OCI-LY1 (cell line): ENCODE results near the gene PTP4A2.

Source experiments
- H2AFZ ChIP-seq: fragments of 200-600 bp; sonication (generic), shearing (Covaris generic); 2 replicates; pipeline ENCODE4 v1.6.0; 2014; ENCODE audit warnings: antibody characterized with exemption, mild to moderate bottlenecking, low read length
- H3F3A ChIP-seq: fragments of 200-600 bp; sonication (generic), shearing (Covaris generic); 2 replicates; pipeline ENCODE4 v1.6.0; 2014; ENCODE audit warnings: mild to moderate bottlenecking, antibody characterized with exemption, low read length, moderate library complexity; ENCODE audit not compliant: insufficient read depth
- H3K27ac ChIP-seq: fragments of 200-600 bp; sonication (generic); 2 replicates; pipeline ENCODE4 v1.5.1; 2014; ENCODE audit warnings: low read length, mixed run types, mild to moderate bottlenecking, low read depth; ENCODE audit not compliant: poor library complexity, severe bottlenecking
- H3K27me3 ChIP-seq: fragments of 200-600 bp; sonication (generic); 2 replicates; pipeline ENCODE4 v1.6.0; 2014; ENCODE audit warnings: antibody characterized with exemption, mild to moderate bottlenecking, low read length, moderate library complexity; ENCODE audit not compliant: insufficient read depth
- H3K36me3 ChIP-seq: fragments of 200-600 bp; sonication (generic); 2 replicates; pipeline ENCODE4 v1.6.1; 2014; ENCODE audit warnings: mild to moderate bottlenecking, antibody characterized with exemption, low read length, moderate library complexity, mixed read lengths; ENCODE audit not compliant: insufficient read depth
- H3K4me1 ChIP-seq: fragments of 200-600 bp; sonication (generic); 2 replicates; pipeline ENCODE4 v1.5.1; 2014; ENCODE audit warnings: mild to moderate bottlenecking, low read length, moderate library complexity; ENCODE audit not compliant: insufficient read depth, severe bottlenecking
- H3K4me2 ChIP-seq: fragments of 200-600 bp; sonication (generic), shearing (Covaris generic); 2 replicates; pipeline ENCODE4 v1.6.1; 2014; ENCODE audit warnings: low read length
- H3K4me3 ChIP-seq: fragments of 200-600 bp; sonication (generic); 2 replicates; pipeline ENCODE4 v1.5.1; 2014; ENCODE audit warnings: low read length, low read depth, mild to moderate bottlenecking, mixed read lengths; ENCODE audit not compliant: poor library complexity, severe bottlenecking
- H3K79me2 ChIP-seq: fragments of 200-600 bp; shearing (Covaris generic); 2 replicates; pipeline ENCODE4 v1.6.1; 2016; ENCODE audit warnings: mixed run types, low read length, mixed read lengths; ENCODE audit not compliant: insufficient read depth
- H3K9ac ChIP-seq: fragments of 200-600 bp; sonication (generic), shearing (Covaris generic); 2 replicates; pipeline ENCODE4 v1.6.1; 2014; ENCODE audit warnings: mild to moderate bottlenecking, low read length, mixed read lengths
- H3K9me2 ChIP-seq: fragments of 200-600 bp; sonication (generic), shearing (Covaris generic); 2 replicates; pipeline ENCODE4 v1.6.1; 2014; ENCODE audit warnings: low read depth, mild to moderate bottlenecking, low read length, mixed read lengths
- H3K9me3 ChIP-seq: fragments of 200-600 bp; shearing (Covaris generic); 2 replicates; pipeline ENCODE4 v1.6.1; 2014; ENCODE audit warnings: low read length, mixed read lengths
- H4K20me1 ChIP-seq: fragments of 200-600 bp; sonication (generic), shearing (Covaris generic); 2 replicates; pipeline ENCODE4 v1.6.0; 2016; ENCODE audit warnings: mild to moderate bottlenecking, low read length; ENCODE audit not compliant: insufficient read depth
- EZH2 ChIP-seq: fragments of 200-600 bp; sonication (generic), shearing (Covaris generic); IDR thresholded peaks from 2 replicates; pipeline ENCODE4 v1.8.0; 2017; ENCODE audit warnings: borderline replicate concordance, mixed run types, mild to moderate bottlenecking, antibody characterized with exemption, low read length, moderate library complexity, mixed read lengths
- TF ChIP-seq, protein P1 (sequence below): fragments of 200-600 bp; sonication (generic), shearing (Covaris generic); IDR thresholded peaks from 2 replicates; pipeline ENCODE4 v1.5.1; 2017; ENCODE audit warnings: mild to moderate bottlenecking, antibody characterized with exemption, low read length, moderate library complexity, mixed read lengths

PTP4A2 gene

DNA sequence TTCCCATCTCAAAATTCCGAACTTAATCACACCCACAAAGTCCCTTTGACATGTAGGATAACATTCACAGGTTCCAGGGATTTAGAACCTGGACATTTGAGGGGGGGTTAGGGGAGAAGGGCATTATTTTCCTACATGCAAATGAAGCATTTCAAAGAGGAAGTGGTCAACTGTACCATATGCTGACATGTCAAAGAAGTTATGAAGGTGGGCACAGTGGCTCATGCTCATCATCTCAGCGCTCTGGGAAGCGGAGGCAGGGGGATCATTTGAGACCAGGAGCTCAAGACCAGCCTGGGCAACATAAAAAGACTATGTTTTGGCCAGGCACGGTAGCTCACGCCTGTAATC is 35.7 kb downstream of the PTP4A2 start:
- no peaks in the 10 kb centered on the region for H3K79me2 ChIP-seq
- peak overlapping the region; percentile 44 for H3K27ac ChIP-seq
- no peak overlapping the region for H3K4me2 ChIP-seq
- no peak overlapping the region for H3K9ac ChIP-seq
- no peak for TF ChIP-seq EZH2
- TF ChIP-seq, protein P1, sequence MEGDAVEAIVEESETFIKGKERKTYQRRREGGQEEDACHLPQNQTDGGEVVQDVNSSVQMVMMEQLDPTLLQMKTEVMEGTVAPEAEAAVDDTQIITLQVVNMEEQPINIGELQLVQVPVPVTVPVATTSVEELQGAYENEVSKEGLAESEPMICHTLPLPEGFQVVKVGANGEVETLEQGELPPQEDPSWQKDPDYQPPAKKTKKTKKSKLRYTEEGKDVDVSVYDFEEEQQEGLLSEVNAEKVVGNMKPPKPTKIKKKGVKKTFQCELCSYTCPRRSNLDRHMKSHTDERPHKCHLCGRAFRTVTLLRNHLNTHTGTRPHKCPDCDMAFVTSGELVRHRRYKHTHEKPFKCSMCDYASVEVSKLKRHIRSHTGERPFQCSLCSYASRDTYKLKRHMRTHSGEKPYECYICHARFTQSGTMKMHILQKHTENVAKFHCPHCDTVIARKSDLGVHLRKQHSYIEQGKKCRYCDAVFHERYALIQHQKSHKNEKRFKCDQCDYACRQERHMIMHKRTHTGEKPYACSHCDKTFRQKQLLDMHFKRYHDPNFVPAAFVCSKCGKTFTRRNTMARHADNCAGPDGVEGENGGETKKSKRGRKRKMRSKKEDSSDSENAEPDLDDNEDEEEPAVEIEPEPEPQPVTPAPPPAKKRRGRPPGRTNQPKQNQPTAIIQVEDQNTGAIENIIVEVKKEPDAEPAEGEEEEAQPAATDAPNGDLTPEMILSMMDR: no peak
- H4K20me1 ChIP-seq: no peaks in the 10 kb centered on the region
- H3K27me3 ChIP-seq: no peaks in the 10 kb centered on the region
- no peaks in the 10 kb centered on the region for H3K9me3 ChIP-seq
- peaks cover 28% of the 10 kb centered on the region for H3K36me3 ChIP-seq
- H3K4me3 ChIP-seq: no peak overlapping the region
- peaks cover 9% of the 10 kb centered on the region for H3K4me1 ChIP-seq
- H3K9me2 ChIP-seq: no peaks in the 10 kb centered on the region
- H2AFZ ChIP-seq: no peak overlapping the region
- H3F3A ChIP-seq: peaks cover 6% of the 10 kb centered on the region; the same call in 1 of the 2 replicates

DNA sequence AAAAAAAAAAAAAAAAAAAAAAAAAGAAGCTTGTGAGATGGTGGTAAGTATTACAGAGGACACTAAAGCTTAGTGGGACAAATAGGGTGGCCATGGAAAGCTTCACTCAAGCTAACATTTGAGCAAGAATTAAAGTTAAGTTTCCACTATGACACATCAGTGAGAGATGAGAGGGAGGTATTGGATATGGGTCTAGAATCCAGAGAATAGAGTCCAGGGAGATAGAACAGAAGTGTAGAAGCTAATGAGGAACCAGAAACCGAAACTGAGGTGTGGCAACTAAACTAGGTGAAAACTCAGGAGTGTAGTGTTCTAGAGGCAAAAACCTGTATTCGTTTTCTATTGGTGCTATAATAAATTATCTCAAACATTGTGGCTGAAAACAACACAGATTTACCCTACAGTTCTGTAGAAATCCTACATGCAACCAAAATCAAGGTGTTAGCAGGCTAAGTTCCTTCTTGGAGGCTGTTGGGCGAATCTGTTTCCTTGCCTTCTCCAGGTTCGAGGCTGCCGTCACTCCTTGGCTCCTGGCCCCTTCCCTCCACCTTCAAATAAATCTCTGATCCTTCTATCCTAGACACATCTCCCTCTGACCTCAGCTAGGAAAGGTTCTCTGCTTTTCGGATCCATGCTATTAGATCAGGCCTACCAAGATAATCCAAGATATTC is 36.2 kb downstream of the PTP4A2 start:
- no peak overlapping the region for H3K4me2 ChIP-seq
- H2AFZ ChIP-seq: no peak overlapping the region
- peaks cover 23% of the 10 kb centered on the region for H3K36me3 ChIP-seq
- H3K9me3 ChIP-seq: no peaks in the 10 kb centered on the region
- no peaks in the 10 kb centered on the region for H3K9me2 ChIP-seq
- peaks cover 6% of the 10 kb centered on the region; the same call in 1 of the 2 replicates for H3F3A ChIP-seq
- H3K27me3 ChIP-seq: no peaks in the 10 kb centered on the region
- H3K4me1 ChIP-seq: peaks cover 9% of the 10 kb centered on the region
- H3K9ac ChIP-seq: no peak overlapping the region
- H3K4me3 ChIP-seq: no peak overlapping the region
- peak overlapping the region; percentile 44 for H3K27ac ChIP-seq
- H4K20me1 ChIP-seq: no peaks in the 10 kb centered on the region
- no peak for TF ChIP-seq EZH2
- TF ChIP-seq, protein P1: no peak
- H3K79me2 ChIP-seq: no peaks in the 10 kb centered on the region

DNA sequence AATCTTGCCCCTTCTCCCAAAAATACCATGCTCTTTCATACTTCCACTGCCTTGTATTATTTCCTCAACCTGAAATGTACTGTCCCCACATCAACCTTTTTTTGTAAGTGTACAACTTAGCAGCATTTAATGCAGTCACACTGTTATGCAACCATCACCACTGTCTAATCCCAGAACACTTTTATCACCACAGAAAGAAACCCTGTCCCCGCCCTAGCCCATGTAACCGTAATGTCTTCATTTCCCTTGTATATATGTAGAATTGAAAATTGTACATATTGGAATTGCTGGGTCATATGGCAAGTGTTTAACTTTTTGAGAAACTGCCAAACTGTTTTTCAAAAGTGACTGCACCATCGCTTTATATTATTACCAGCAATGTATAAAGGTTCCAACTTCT is 37.4 kb downstream of the PTP4A2 start:
- Histone ChIP-seq H3F3A (peaks cover 6% of the 10 kb centered on the region; the same call in 1 of the 2 replicates), H3K36me3 (peaks cover 12% of the 10 kb centered on the region), H3K9me3 (no peaks in the 10 kb centered on the region), H3K9ac (no peak overlapping the region), H4K20me1 (no peaks in the 10 kb centered on the region), H3K79me2 (no peaks in the 10 kb centered on the region), H3K9me2 (no peaks in the 10 kb centered on the region), H3K4me2 (no peak overlapping the region), H3K4me3 (no peak overlapping the region), H3K27me3 (no peaks in the 10 kb centered on the region), H3K27ac (no peak overlapping the region), H2AFZ (no peak overlapping the region), H3K4me1 (peaks cover 9% of the 10 kb centered on the region)
- TF ChIP-seq EZH2: no peak
- TF ChIP-seq, protein P1: no peak
